GM12801 (cell line): Measurements from ENCODE around the gene XRCC4.

Experiments used
- CTCF ChIP-seq: IDR thresholded peaks from one replicate; pipeline ENCODE4 v1.5.1; 2011; ENCODE audit warnings: control low read depth; ENCODE audit not compliant: insufficient read length; ENCODE audit errors: extremely low read depth

XRCC4 gene

GRCh38 chr5:83093692-83094091, 16.3 kb downstream of the XRCC4 start:
- no peak for TF ChIP-seq CTCF

- TF ChIP-seq CTCF: no peak
Observed at GRCh38 chr5:83095163-83095956, 18.0 kb downstream of the XRCC4 start.

- no peak for TF ChIP-seq CTCF
Observed at GRCh38 chr5:83095957-83096539, 18.7 kb downstream of the XRCC4 start.

GRCh38 chr5:83096660-83097339, 19.5 kb downstream of the XRCC4 start:
- TF ChIP-seq CTCF: no peak

- TF ChIP-seq CTCF: no peak
Observed at GRCh38 chr5:83097689-83098231, 20.4 kb downstream of the XRCC4 start.

- no peak for TF ChIP-seq CTCF
Observed at GRCh38 chr5:83099001-83099400, 21.7 kb downstream of the XRCC4 start.

GRCh38 chr5:83099445-83099844, 22.1 kb downstream of the XRCC4 start:
- TF ChIP-seq CTCF: no peak
